ENCODE results near the gene CNNM4. TPM values are rescaled to one million over a fixed set of nuclear protein-coding genes. Genes with fewer than 3 reads are reported as not detected.

CNNM4 gene
- total and polyA plus RNA-seq, 12 donors: 4.3 to 59.7 (median 32.5) TPM

- Histone ChIP-seq H3K4me3 (no peak overlapping the region), H3K27ac (peak overlapping the region in 9 of 10 donors; percentile 69 to 90 (median 84)), H3K4me1 (peaks cover 18 to 75% (median 66%) of the 10 kb centered on the region in 9 donors), H3K9me3 (no peaks in the 10 kb centered on the region), H3K36me3 (peaks cover 9 to 57% (median 47%) of the 10 kb centered on the region in 9 donors), H3K27me3 (peaks cover 0 to 6% (median 0%) of the 10 kb centered on the region in 7 donors)
- 70 to 81% methylated on average over 38 of the region's 38 CpGs for WGBS, 2 donors
- DNase-seq: no peak
- no peak for ATAC-seq
- TF ChIP-seq CTCF (IDR thresholded peaks at IDR 0.05): no peak
- intact Hi-C loops (cut with DNase I): no loop called here
Measured at GRCh38 chr2:96860065-96861029, 99.6 kb downstream of the CNNM4 start.

GRCh38 chr2:96861074-96861473 lies 100.4 kb downstream of the CNNM4 start:
- no peak for TF ChIP-seq CTCF (IDR thresholded peaks at IDR 0.05)
- 90 to 93% methylated on average over 17 of the region's 17 CpGs for WGBS, 2 donors
- peaks cover 9 to 64% (median 54%) of the 10 kb centered on the region in 9 donors for H3K36me3 ChIP-seq
- peaks cover 0 to 11% (median 0%) of the 10 kb centered on the region in 7 donors for H3K27me3 ChIP-seq
- intact Hi-C loops (cut with DNase I): no loop called here
- peak overlapping the region in 2 of 10 donors; percentile 30 to 87 for H3K27ac ChIP-seq
- peaks cover 20 to 82% (median 71%) of the 10 kb centered on the region in 9 donors for H3K4me1 ChIP-seq
- H3K9me3 ChIP-seq: no peaks in the 10 kb centered on the region
- DNase-seq (no peak), ATAC-seq (no peak)
- H3K4me3 ChIP-seq: no peak overlapping the region

Small RNA genes within 50 kb of the gene (microRNA-seq; reads per million reads assigned to microRNA genes)
- gene MIR3127: 0.60 to 3.1 reads per million in 2 donors

Other genes starting within 250 kb of the CNNM4 start
- gene ARID5A, start 224.2 kb upstream of the CNNM4 start, total RNA-seq: 100 to 1,000 TPM in 1 of 10 donors, 10 to 100 TPM in 9; 12.0 to 121 (median 43.5) TPM
- 10 to 100 TPM; 35.0 to 42.9 TPM for gene ARID5A, start 224.2 kb upstream of the CNNM4 start, polyA plus RNA-seq
- 10 to 100 TPM; 25.4 to 38.1 (median 31.7) TPM for gene KANSL3, start 122.6 kb upstream of the CNNM4 start, total RNA-seq
- 10 to 100 TPM; 12.5 to 21.8 TPM for gene KANSL3, start 122.6 kb upstream of the CNNM4 start, polyA plus RNA-seq
- under 1 TPM in 5 of 10 donors, not detected in 5; 0.04 to 0.14 (median 0.07) TPM for gene FER1L5, start 118.1 kb upstream of the CNNM4 start, total RNA-seq
- gene FER1L5, start 118.1 kb upstream of the CNNM4 start, polyA plus RNA-seq: under 1 TPM; 0.01 to 0.07 TPM
- gene LMAN2L, start 20.8 kb upstream of the CNNM4 start, total RNA-seq: 10 to 100 TPM; 13.3 to 30.9 (median 18.8) TPM
- 10 to 100 TPM; 11.0 to 31.4 TPM for gene LMAN2L, start 20.8 kb upstream of the CNNM4 start, polyA plus RNA-seq
- 10 to 100 TPM in 8 of 10 donors, 1 to 10 TPM in 2; 7.4 to 18.3 (median 13.8) TPM for gene CNNM3, start 55.4 kb downstream of the CNNM4 start, total RNA-seq
- gene CNNM3, start 55.4 kb downstream of the CNNM4 start, polyA plus RNA-seq: 1 to 10 TPM; 4.0 to 8.3 TPM
- gene ANKRD23, start 83.1 kb downstream of the CNNM4 start, total RNA-seq: 10 to 100 TPM in 7 of 10 donors, 1 to 10 TPM in 3; 2.6 to 40.0 (median 14.5) TPM
- 10 to 100 TPM in 1 of 2 donors, under 1 TPM in 1; 0.96 to 17.9 TPM for gene ANKRD23, start 83.1 kb downstream of the CNNM4 start, polyA plus RNA-seq
- 10 to 100 TPM; 14.2 to 19.2 (median 15.9) TPM for gene ANKRD39, start 97.1 kb downstream of the CNNM4 start, total RNA-seq
- 10 to 100 TPM; 18.7 to 26.5 TPM for gene ANKRD39, start 97.1 kb downstream of the CNNM4 start, polyA plus RNA-seq
- 10 to 100 TPM; 16.2 to 43.8 (median 24.5) TPM for gene SEMA4C, start 109.2 kb downstream of the CNNM4 start, total RNA-seq
- gene SEMA4C, start 109.2 kb downstream of the CNNM4 start, polyA plus RNA-seq: 10 to 100 TPM; 14.1 to 18.0 TPM
- gene FAM178B, start 225.7 kb downstream of the CNNM4 start, total RNA-seq: 1 to 10 TPM in 2 of 10 donors, under 1 TPM in 7, not detected in 1; 0.30 to 1.3 (median 0.47) TPM
- gene FAM178B, start 225.7 kb downstream of the CNNM4 start, polyA plus RNA-seq: under 1 TPM; 0.30 to 0.80 TPM

All from heart right ventricle (tissue), 16 donors.